ENCODE data around the gene EGFR.

DNA sequence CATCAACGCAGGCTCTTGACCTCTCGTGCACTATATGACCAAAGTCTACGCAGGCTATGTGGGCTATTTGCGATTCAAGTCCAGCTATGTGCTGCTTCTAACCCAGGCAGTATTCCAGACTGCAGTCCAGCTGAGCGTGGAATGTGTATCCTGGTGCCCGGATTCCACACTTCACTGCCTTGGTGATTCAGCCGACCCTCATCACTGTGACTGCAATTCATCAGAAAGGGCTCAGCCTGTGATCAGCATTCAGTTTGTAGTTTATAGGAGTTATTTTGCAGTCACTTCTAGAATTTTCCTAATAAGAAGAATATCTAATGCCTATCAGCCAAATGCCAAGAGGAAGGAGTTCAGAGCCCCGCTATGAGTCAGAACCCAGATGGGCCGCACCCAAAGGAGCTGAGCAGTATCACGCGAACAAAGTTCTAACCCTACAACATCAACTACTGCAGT is 226.5 kb downstream of the EGFR start:
- TF ChIP-seq, protein P1, sequence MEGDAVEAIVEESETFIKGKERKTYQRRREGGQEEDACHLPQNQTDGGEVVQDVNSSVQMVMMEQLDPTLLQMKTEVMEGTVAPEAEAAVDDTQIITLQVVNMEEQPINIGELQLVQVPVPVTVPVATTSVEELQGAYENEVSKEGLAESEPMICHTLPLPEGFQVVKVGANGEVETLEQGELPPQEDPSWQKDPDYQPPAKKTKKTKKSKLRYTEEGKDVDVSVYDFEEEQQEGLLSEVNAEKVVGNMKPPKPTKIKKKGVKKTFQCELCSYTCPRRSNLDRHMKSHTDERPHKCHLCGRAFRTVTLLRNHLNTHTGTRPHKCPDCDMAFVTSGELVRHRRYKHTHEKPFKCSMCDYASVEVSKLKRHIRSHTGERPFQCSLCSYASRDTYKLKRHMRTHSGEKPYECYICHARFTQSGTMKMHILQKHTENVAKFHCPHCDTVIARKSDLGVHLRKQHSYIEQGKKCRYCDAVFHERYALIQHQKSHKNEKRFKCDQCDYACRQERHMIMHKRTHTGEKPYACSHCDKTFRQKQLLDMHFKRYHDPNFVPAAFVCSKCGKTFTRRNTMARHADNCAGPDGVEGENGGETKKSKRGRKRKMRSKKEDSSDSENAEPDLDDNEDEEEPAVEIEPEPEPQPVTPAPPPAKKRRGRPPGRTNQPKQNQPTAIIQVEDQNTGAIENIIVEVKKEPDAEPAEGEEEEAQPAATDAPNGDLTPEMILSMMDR (IDR thresholded peaks at IDR 0.05; ENCODE audit: poor library complexity) = no peak
- TF ChIP-seq EZH2 (IDR thresholded peaks at IDR 0.05; ENCODE audit: borderline replicate concordance) = no peak
- no peak for TF ChIP-seq EZH2phosphoT487 (IDR thresholded peaks at IDR 0.05; ENCODE audit: low read depth, severe bottlenecking, unreplicated experiment)

Data from hepatocyte (in vitro differentiated cells).